ENCODE measurements around the gene GPC5. TPM values are rescaled to one million over a fixed set of nuclear protein-coding genes. Genes with fewer than 3 reads are reported as not detected.

GPC5 gene
- total and polyA plus RNA-seq, 7 donors: 0.23 TPM; not detected in 6

GRCh38 chr13:91648012-91648411 lies 249.6 kb downstream of the GPC5 start:
- ATAC-seq (no peak), DNase-seq (no peak)
- no peaks in the 10 kb centered on the region for H3K27me3 ChIP-seq (ENCODE audit: insufficient read depth in 3 of 3, low read length in 2 of 3)
- H3K36me3 ChIP-seq (ENCODE audit: insufficient read depth in 1 of 2, low read depth in 1 of 2): no peaks in the 10 kb centered on the region
- intact Hi-C loops (cut with DNase I): no loop called here
- H3K9me3 ChIP-seq: no peaks in the 10 kb centered on the region
- H3K4me3 ChIP-seq: no peak overlapping the region
- H3K4me1 ChIP-seq: no peaks in the 10 kb centered on the region
- no peak overlapping the region for H3K27ac ChIP-seq
- TF ChIP-seq, protein P1, sequence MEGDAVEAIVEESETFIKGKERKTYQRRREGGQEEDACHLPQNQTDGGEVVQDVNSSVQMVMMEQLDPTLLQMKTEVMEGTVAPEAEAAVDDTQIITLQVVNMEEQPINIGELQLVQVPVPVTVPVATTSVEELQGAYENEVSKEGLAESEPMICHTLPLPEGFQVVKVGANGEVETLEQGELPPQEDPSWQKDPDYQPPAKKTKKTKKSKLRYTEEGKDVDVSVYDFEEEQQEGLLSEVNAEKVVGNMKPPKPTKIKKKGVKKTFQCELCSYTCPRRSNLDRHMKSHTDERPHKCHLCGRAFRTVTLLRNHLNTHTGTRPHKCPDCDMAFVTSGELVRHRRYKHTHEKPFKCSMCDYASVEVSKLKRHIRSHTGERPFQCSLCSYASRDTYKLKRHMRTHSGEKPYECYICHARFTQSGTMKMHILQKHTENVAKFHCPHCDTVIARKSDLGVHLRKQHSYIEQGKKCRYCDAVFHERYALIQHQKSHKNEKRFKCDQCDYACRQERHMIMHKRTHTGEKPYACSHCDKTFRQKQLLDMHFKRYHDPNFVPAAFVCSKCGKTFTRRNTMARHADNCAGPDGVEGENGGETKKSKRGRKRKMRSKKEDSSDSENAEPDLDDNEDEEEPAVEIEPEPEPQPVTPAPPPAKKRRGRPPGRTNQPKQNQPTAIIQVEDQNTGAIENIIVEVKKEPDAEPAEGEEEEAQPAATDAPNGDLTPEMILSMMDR (IDR thresholded peaks at IDR 0.05): no peak

- H3K36me3 ChIP-seq (ENCODE audit: insufficient read depth in 1 of 2, low read depth in 1 of 2): no peaks in the 10 kb centered on the region
- H3K27me3 ChIP-seq (ENCODE audit: insufficient read depth in 3 of 3, low read length in 2 of 3): no peaks in the 10 kb centered on the region
- intact Hi-C loops (cut with DNase I): no loop called here
- H3K4me3 ChIP-seq: no peak overlapping the region
- H3K27ac ChIP-seq: no peak overlapping the region
- no peak for DNase-seq
- 93 to 94% (median 94%) methylated on average over 2 of the region's 2 CpGs for WGBS, 3 donors
- ATAC-seq: no peak
- no peaks in the 10 kb centered on the region for H3K4me1 ChIP-seq
- H3K9me3 ChIP-seq: no peaks in the 10 kb centered on the region
- TF ChIP-seq, protein P1 (IDR thresholded peaks at IDR 0.05): no peak
Observed at GRCh38 chr13:91649456-91649855, 251.0 kb downstream of the GPC5 start.

DNA sequence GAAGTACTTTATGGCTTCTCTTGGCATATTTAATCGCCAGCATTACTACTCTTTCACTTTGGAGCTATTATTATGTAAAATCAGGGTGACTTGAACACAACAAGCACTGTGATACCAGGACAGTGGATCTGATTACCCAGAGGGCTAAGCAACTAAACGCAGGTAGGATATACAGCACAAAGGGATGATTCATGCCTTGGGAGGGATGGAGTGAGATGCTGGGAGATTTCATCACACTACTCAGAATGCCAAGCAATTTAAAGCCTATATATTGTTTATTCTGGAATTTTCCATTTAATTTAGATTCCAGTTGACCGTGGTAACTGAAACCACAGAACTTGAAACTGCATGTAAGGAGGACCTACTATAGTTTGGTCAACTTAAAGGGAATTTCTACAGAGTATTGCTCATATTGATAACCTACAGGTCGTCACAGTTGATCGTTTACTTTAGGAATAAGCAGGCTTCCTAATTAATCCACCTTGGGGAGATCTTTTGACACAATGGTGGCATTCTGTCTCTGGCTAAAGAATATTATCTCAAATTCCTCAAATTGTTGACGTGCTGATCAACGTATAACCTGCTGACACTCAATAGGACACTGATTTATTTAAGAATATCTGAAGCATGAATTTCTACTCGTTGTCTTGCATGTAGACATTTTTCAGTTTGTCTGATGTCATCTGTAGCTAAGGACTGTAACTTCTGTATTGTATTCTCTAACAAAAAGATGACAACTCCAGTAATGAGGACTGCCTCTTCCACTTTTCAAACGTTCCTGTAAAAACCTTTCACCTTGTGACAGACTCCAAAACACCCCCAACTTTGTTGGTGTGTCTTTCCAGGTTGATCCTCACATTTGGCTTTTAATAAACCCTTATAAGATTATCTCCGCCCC lies 254.2 kb downstream of the GPC5 start:
- intact Hi-C loops (cut with DNase I): no loop called here
- no peaks in the 10 kb centered on the region for H3K9me3 ChIP-seq
- H3K36me3 ChIP-seq (ENCODE audit: insufficient read depth in 1 of 2, low read depth in 1 of 2): no peaks in the 10 kb centered on the region
- TF ChIP-seq, protein P1 (IDR thresholded peaks at IDR 0.05): no peak
- no peak overlapping the region for H3K27ac ChIP-seq
- H3K4me1 ChIP-seq: no peaks in the 10 kb centered on the region
- no peak overlapping the region for H3K4me3 ChIP-seq
- ATAC-seq (no peak), DNase-seq (no peak)
- H3K27me3 ChIP-seq (ENCODE audit: insufficient read depth in 3 of 3, low read length in 2 of 3): no peaks in the 10 kb centered on the region
- WGBS, 3 donors: 69 to 74% (median 73%) methylated on average over 10 of the region's 10 CpGs

- no peak overlapping the region for H3K27ac ChIP-seq
- ATAC-seq (no peak), DNase-seq (no peak)
- no peaks in the 10 kb centered on the region for H3K27me3 ChIP-seq (ENCODE audit: insufficient read depth in 3 of 3, low read length in 2 of 3)
- no peak overlapping the region for H3K4me3 ChIP-seq
- TF ChIP-seq, protein P1 (IDR thresholded peaks at IDR 0.05): no peak
- no peaks in the 10 kb centered on the region for H3K36me3 ChIP-seq (ENCODE audit: insufficient read depth in 1 of 2, low read depth in 1 of 2)
- H3K4me1 ChIP-seq: no peaks in the 10 kb centered on the region
- intact Hi-C loops (cut with DNase I): no loop called here
- WGBS, 3 donors: 89 to 92% (median 91%) methylated on average over 4 of the region's 4 CpGs
- no peaks in the 10 kb centered on the region for H3K9me3 ChIP-seq
Observed at GRCh38 chr13:91655731-91656130, 257.3 kb downstream of the GPC5 start.
